Esophagus squamous epithelium (tissue), 4 donors: ENCODE results near the gene MROH8.

Experiments
- POLR2A ChIP-seq, 4 donors: fragments of 450-650 bp; IDR thresholded peaks; one replicate each; pipeline ENCODE4 v1.6.1; 2017; ENCODE audit warnings: antibody characterized with exemption in 4 of 4, mild to moderate bottlenecking in 4 of 4, moderate library complexity in 3 of 4
- TF ChIP-seq, protein P1 (sequence below), 6 experiments: fragments of 450-650 bp in 4 of 6; fragments of 200-600 bp in 2 of 6; sonication (generic) in 2 of 6; IDR thresholded peaks; one replicate each; pipeline ENCODE4 v1.5.1; 2016 to 2019; ENCODE audit warnings: antibody characterized with exemption in 6 of 6, mild to moderate bottlenecking in 4 of 6, moderate library complexity in 4 of 6

GRCh38 chr20:37218976-37219375, 39.6 kb upstream of the MROH8 start:
- TF ChIP-seq, protein P1, sequence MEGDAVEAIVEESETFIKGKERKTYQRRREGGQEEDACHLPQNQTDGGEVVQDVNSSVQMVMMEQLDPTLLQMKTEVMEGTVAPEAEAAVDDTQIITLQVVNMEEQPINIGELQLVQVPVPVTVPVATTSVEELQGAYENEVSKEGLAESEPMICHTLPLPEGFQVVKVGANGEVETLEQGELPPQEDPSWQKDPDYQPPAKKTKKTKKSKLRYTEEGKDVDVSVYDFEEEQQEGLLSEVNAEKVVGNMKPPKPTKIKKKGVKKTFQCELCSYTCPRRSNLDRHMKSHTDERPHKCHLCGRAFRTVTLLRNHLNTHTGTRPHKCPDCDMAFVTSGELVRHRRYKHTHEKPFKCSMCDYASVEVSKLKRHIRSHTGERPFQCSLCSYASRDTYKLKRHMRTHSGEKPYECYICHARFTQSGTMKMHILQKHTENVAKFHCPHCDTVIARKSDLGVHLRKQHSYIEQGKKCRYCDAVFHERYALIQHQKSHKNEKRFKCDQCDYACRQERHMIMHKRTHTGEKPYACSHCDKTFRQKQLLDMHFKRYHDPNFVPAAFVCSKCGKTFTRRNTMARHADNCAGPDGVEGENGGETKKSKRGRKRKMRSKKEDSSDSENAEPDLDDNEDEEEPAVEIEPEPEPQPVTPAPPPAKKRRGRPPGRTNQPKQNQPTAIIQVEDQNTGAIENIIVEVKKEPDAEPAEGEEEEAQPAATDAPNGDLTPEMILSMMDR (IDR thresholded peaks at IDR 0.05): no peak
- TF ChIP-seq POLR2A (IDR thresholded peaks at IDR 0.05): no peak
